ENCODE measurements around the gene PAPPA2. TPM values are rescaled to one million over a fixed set of nuclear protein-coding genes. Genes with fewer than 3 reads are reported as not detected.
A peak's percentile ranks its signal among the peaks of the same experiment; 100 is the strongest.

Gene PAPPA2
- total and polyA plus RNA-seq, 7 donors: 0.05 to 1.1 (median 0.06) TPM; not detected in 2

GRCh38 chr1:176485083-176485482 lies 22.1 kb downstream of the PAPPA2 start:
- Histone ChIP-seq H3K4me3 (no peak overlapping the region), H3K36me3 (ENCODE audit: insufficient read depth in 1 of 2, low read depth in 1 of 2) (no peaks in the 10 kb centered on the region), H3K27me3 (ENCODE audit: insufficient read depth in 3 of 3, low read length in 2 of 3) (peaks cover 0 to 3% (median 0%) of the 10 kb centered on the region in 3 donors), H3K27ac (no peak overlapping the region), H3K4me1 (no peaks in the 10 kb centered on the region), H3K9me3 (no peaks in the 10 kb centered on the region)
- ATAC-seq (no peak), DNase-seq (no peak)
- intact Hi-C loops (cut with DNase I): no loop called here
- 58 to 76% (median 75%) methylated on average over 1 of the region's 1 CpG for WGBS, 3 donors
- TF ChIP-seq CTCF (IDR thresholded peaks at IDR 0.05): no peak

- no peak for TF ChIP-seq CTCF (IDR thresholded peaks at IDR 0.05)
- H3K4me3 ChIP-seq: no peak overlapping the region
- intact Hi-C loops (cut with DNase I): no loop called here
- H3K9me3 ChIP-seq: no peaks in the 10 kb centered on the region
- no peaks in the 10 kb centered on the region for H3K36me3 ChIP-seq (ENCODE audit: insufficient read depth in 1 of 2, low read depth in 1 of 2)
- peaks cover 0 to 3% (median 0%) of the 10 kb centered on the region in 3 donors for H3K27me3 ChIP-seq (ENCODE audit: insufficient read depth in 3 of 3, low read length in 2 of 3)
- WGBS, 3 donors: 24 to 42% (median 24%) methylated on average over 5 of the region's 5 CpGs
- no peaks in the 10 kb centered on the region for H3K4me1 ChIP-seq
- no peak for DNase-seq
- ATAC-seq: peak in 2 of 4 donors; percentile 36 to 62
- no peak overlapping the region for H3K27ac ChIP-seq
Measured at GRCh38 chr1:176494436-176494835, 31.5 kb downstream of the PAPPA2 start.

GRCh38 chr1:176499671-176500070 lies 36.7 kb downstream of the PAPPA2 start:
- no peaks in the 10 kb centered on the region for H3K9me3 ChIP-seq
- no peak for ATAC-seq
- H3K36me3 ChIP-seq (ENCODE audit: insufficient read depth in 1 of 2, low read depth in 1 of 2): no peaks in the 10 kb centered on the region
- H3K27me3 ChIP-seq (ENCODE audit: insufficient read depth in 3 of 3, low read length in 2 of 3): no peaks in the 10 kb centered on the region
- H3K4me1 ChIP-seq: no peaks in the 10 kb centered on the region
- WGBS, 3 donors: 58 to 71% (median 63%) methylated on average over 1 of the region's 1 CpG
- H3K4me3 ChIP-seq: no peak overlapping the region
- no peak overlapping the region for H3K27ac ChIP-seq
- DNase-seq: no peak
- TF ChIP-seq CTCF (IDR thresholded peaks at IDR 0.05): no peak
- intact Hi-C loops (cut with DNase I): no loop called here

GRCh38 chr1:176501599-176501998 lies 38.6 kb downstream of the PAPPA2 start:
- no peaks in the 10 kb centered on the region for H3K27me3 ChIP-seq (ENCODE audit: insufficient read depth in 3 of 3, low read length in 2 of 3)
- TF ChIP-seq CTCF (IDR thresholded peaks at IDR 0.05): no peak
- H3K36me3 ChIP-seq (ENCODE audit: insufficient read depth in 1 of 2, low read depth in 1 of 2): no peaks in the 10 kb centered on the region
- H3K4me3 ChIP-seq: no peak overlapping the region
- no peaks in the 10 kb centered on the region for H3K4me1 ChIP-seq
- H3K27ac ChIP-seq: no peak overlapping the region
- no peak for ATAC-seq
- no peak for DNase-seq
- WGBS, 3 donors: 52 to 74% (median 54%) methylated on average over 2 of the region's 2 CpGs
- intact Hi-C loops (cut with DNase I): no loop called here
- no peaks in the 10 kb centered on the region for H3K9me3 ChIP-seq

GRCh38 chr1:176504848-176505553 lies 42.0 kb downstream of the PAPPA2 start:
- no peak for DNase-seq
- Histone ChIP-seq H3K9me3 (no peaks in the 10 kb centered on the region), H3K4me1 (no peaks in the 10 kb centered on the region), H3K4me3 (no peak overlapping the region), H3K27ac (no peak overlapping the region), H3K36me3 (ENCODE audit: insufficient read depth in 1 of 2, low read depth in 1 of 2) (no peaks in the 10 kb centered on the region), H3K27me3 (ENCODE audit: insufficient read depth in 3 of 3, low read length in 2 of 3) (no peaks in the 10 kb centered on the region)
- intact Hi-C loops (cut with DNase I): no loop called here
- no peak for ATAC-seq
- WGBS, 3 donors: 58 to 70% (median 66%) methylated on average over 5 of the region's 5 CpGs
- no peak for TF ChIP-seq CTCF (IDR thresholded peaks at IDR 0.05)
